ENCODE data around the gene SNX6.
"Not testable (repeated sequence)": the region's sequence is repeated elsewhere in the genome, so short reads cannot be mapped to it uniquely, and the experiment has no call there.

SNX6 gene

GRCh38 chr14:34521071-34521470, 108.9 kb downstream of the SNX6 start:
- not testable (repeated sequence) for DNase-seq (ENCODE audit: low read depth in 2 of 2)

DNA sequence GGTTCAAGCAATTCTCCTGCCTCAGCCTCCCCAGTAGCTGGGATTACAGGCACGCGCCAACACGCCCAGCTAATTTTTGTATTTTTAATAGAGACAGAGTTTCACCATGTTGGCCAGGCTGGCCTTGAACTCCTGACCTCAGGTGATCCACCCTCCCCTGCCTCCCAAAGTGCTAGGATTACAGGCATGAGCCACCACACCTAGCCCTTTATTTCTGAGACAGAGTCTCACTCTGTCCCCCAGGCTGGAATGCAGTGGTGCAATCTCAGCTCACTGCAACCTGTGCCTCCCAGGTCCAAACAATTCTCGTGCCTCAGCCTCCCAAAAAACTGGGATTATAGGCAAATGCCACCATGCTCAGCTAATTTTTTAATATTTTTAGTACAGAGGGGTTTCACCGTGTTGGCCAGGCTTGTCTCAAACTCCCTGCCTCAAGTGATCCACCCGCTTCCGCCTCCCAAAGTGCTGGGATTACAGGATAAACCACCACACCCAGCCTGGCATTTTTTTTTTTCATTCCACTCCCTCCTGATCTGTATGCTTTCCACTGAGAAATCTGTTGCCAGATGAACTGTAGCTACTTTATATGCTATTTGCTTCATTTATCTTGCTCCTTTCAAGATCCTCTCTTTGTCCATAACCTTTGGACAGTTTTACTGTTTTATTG, 109.5 kb downstream of the SNX6 start:
- DNase-seq (ENCODE audit: low read depth in 2 of 2): not testable (repeated sequence)

Data from stimulated activated CD8-positive, alpha-beta memory T cell treated with anti-CD3 and anti-CD28 coated beads, Interleukin-7, amount 100 ng/mL, for 1 hour (primary cell).